H1 (cell line): ENCODE data around the gene IRS1. TPM values are rescaled to one million over a fixed set of nuclear protein-coding genes. Genes with fewer than 3 reads are reported as not detected.

Experiments
- CTCF ChIA-PET: fragments of 300-600 bp; sonication (Branson Sonifier 250); formaldehyde crosslinking; loops from one replicate; lab custom pipeline; 2021; ENCODE audit not compliant: partially characterized antibody; lab: Charles Lee
- POLR2A ChIA-PET: fragments of 300-600 bp; sonication (Branson Sonifier 250); formaldehyde crosslinking; loops from one replicate; lab custom pipeline; 2021; ENCODE audit warnings: inconsistent platforms; ENCODE audit not compliant: partially characterized antibody; lab: Charles Lee
- DNase-seq, 2 experiments: peaks; one replicate each; pipeline versions ENCODE4 v3.0.0 to v3.0.0-alpha.2; 2010 to 2022; ENCODE audit warnings: low spot score in 2 of 2, low read depth in 1 of 2, mixed read lengths in 1 of 2
- FAIRE-seq: peaks from 2 replicates; lab custom pipeline; 2011; peaks lifted over from hg19 to GRCh38; lab: Jason Lieb, UNC
- H2AFZ ChIP-seq: 2 replicates; pipeline ENCODE4 v1.8.1; 2012; ENCODE audit warnings: low read length, inconsistent platforms
- H2AK5ac ChIP-seq: 2 replicates; pipeline ENCODE4 v1.6.1; 2013; ENCODE audit warnings: low read depth, low read length
- H2BK120ac ChIP-seq: replicated peaks from 2 replicates; pipeline ENCODE3; 2013; ENCODE audit warnings: low read depth, low read length, inconsistent platforms
- H2BK12ac ChIP-seq: 2 replicates; pipeline ENCODE4 v1.6.1; 2013; ENCODE audit warnings: low read depth, low read length
- H2BK15ac ChIP-seq: 2 replicates; pipeline ENCODE4 v1.6.1; 2013; ENCODE audit warnings: low read length
- H2BK20ac ChIP-seq: 2 replicates; pipeline ENCODE4 v1.6.1; 2013; ENCODE audit warnings: low read length
- H2BK5ac ChIP-seq: 2 replicates; pipeline ENCODE4 v1.6.1; 2013; ENCODE audit warnings: low read depth, low read length
- H3K14ac ChIP-seq: 2 replicates; pipeline ENCODE4 v1.6.1; 2013; ENCODE audit warnings: inconsistent platforms; ENCODE audit not compliant: insufficient read length
- H3K18ac ChIP-seq: 2 replicates; pipeline ENCODE4 v1.6.1; 2013; ENCODE audit warnings: low read length; ENCODE audit errors: extremely low read depth
- H3K23ac ChIP-seq: 2 replicates; pipeline ENCODE4 v1.6.1; 2013; ENCODE audit warnings: inconsistent platforms; ENCODE audit not compliant: insufficient read length
- H3K23me2 ChIP-seq: 2 replicates; pipeline ENCODE4 v1.6.1; 2013; ENCODE audit warnings: low read depth, low read length
- H3K27ac ChIP-seq: 2 replicates; pipeline ENCODE4 v1.6.1; 2011; ENCODE audit warnings: low read depth, low read length, inconsistent platforms
- H3K27me3 ChIP-seq, 4 experiments: replicated peaks in 1 of 4; 1 replicate in 1 of 4; 2 replicates in 3 of 4; pipeline versions ENCODE4 v1.6.1 to v1.8.1; 2011 to 2013; ENCODE audit warnings: low read length in 3 of 4, mild to moderate bottlenecking in 3 of 4, inconsistent platforms in 2 of 4, mixed read lengths in 2 of 4, moderate library complexity in 1 of 4; ENCODE audit not compliant: control insufficient read depth in 3 of 4, insufficient read depth in 3 of 4; ENCODE audit errors: extremely low read depth in 1 of 4
- H3K36me3 ChIP-seq, 4 experiments: 2 replicates each; pipeline versions ENCODE4 v1.6.1 to v1.8.1; 2011 to 2013; ENCODE audit warnings: mild to moderate bottlenecking in 4 of 4, low read length in 3 of 4, moderate library complexity in 2 of 4, control low read depth in 1 of 4, inconsistent platforms in 1 of 4; ENCODE audit not compliant: insufficient read depth in 4 of 4, control insufficient read depth in 2 of 4
- H3K4ac ChIP-seq: replicated peaks from 2 replicates; pipeline ENCODE3; 2013; ENCODE audit warnings: low read length, low read depth, mixed read lengths, inconsistent platforms; ENCODE audit not compliant: insufficient read length
- H3K4me1 ChIP-seq, 4 experiments: replicated peaks in 1 of 4; 1 replicate in 1 of 4; 2 replicates in 3 of 4; pipeline versions ENCODE4 v1.6.1 to v1.8.1; 2011 to 2013; ENCODE audit warnings: low read length in 3 of 4, inconsistent platforms in 2 of 4, mixed read lengths in 1 of 4; ENCODE audit not compliant: insufficient read depth in 4 of 4, control insufficient read depth in 3 of 4
- H3K4me2 ChIP-seq, 2 experiments: 2 replicates each; pipeline versions ENCODE4 v1.6.1 to v1.8.1; 2011 to 2013; ENCODE audit warnings: low read depth in 2 of 2, low read length in 2 of 2, control low read depth in 1 of 2, inconsistent platforms in 1 of 2, mild to moderate bottlenecking in 1 of 2; ENCODE audit not compliant: insufficient read depth in 1 of 2
- H3K4me3 ChIP-seq, 4 experiments: fragments of 200-600, 300-600 bp in 1 of 4; sonication (generic), shearing (Covaris generic), sonication (Bioruptor Twin) in 1 of 4; 2 replicates each; pipeline versions ENCODE4 v1.5.1 to v1.8.1; 2011 to 2016; ENCODE audit warnings: low read length in 4 of 4, low read depth in 3 of 4, control low read depth in 2 of 4, inconsistent platforms in 2 of 4, mild to moderate bottlenecking in 2 of 4, mixed read lengths in 1 of 4, moderate library complexity in 1 of 4; ENCODE audit not compliant: insufficient read depth in 2 of 4; ENCODE audit errors: extremely low read depth in 1 of 4
- H3K56ac ChIP-seq: replicated peaks from 2 replicates; pipeline ENCODE3; 2013; ENCODE audit warnings: low read depth, mild to moderate bottlenecking, mixed read lengths, low read length, inconsistent platforms; ENCODE audit not compliant: insufficient read length
- H3K79me1 ChIP-seq: 2 replicates; pipeline ENCODE4 v1.6.1; 2013; ENCODE audit warnings: low read depth, low read length, control low read depth
- H3K79me2 ChIP-seq, 2 experiments: 2 replicates each; pipeline versions ENCODE4 v1.6.1 to v1.8.1; 2012 to 2013; ENCODE audit warnings: low read length in 2 of 2, mild to moderate bottlenecking in 2 of 2, inconsistent platforms in 1 of 2; ENCODE audit not compliant: insufficient read depth in 2 of 2, control insufficient read depth in 1 of 2
- H3K9ac ChIP-seq, 4 experiments: replicated peaks in 1 of 4; 1 replicate in 1 of 4; 2 replicates in 3 of 4; pipeline versions ENCODE4 v1.6.1 to v1.8.1; 2011 to 2013; ENCODE audit warnings: low read depth in 3 of 4, low read length in 3 of 4, control low read depth in 2 of 4, mild to moderate bottlenecking in 2 of 4, moderate library complexity in 2 of 4, inconsistent platforms in 1 of 4; ENCODE audit errors: extremely low read depth in 1 of 4
- H3K9me3 ChIP-seq, 2 experiments: 2 replicates each; pipeline versions ENCODE4 v1.6.1 to v1.8.1; 2012 to 2013; ENCODE audit warnings: mild to moderate bottlenecking in 2 of 2, moderate library complexity in 2 of 2, control low read depth in 1 of 2, inconsistent platforms in 1 of 2, low read depth in 1 of 2, low read length in 1 of 2, mixed read lengths in 1 of 2; ENCODE audit not compliant: insufficient read depth in 2 of 2
- H4K20me1 ChIP-seq, 2 experiments: replicated peaks in 1 of 2; 2 replicates each; pipeline versions ENCODE3 to v1.8.1; 2011 to 2013; ENCODE audit warnings: inconsistent platforms in 2 of 2, low read length in 2 of 2, mild to moderate bottlenecking in 1 of 2; ENCODE audit not compliant: insufficient read depth in 2 of 2, control insufficient read depth in 1 of 2
- H4K5ac ChIP-seq: 2 replicates; pipeline ENCODE4 v1.6.1; 2013; ENCODE audit warnings: low read length, low read depth, mixed read lengths, inconsistent platforms; ENCODE audit not compliant: insufficient read length
- H4K8ac ChIP-seq: 2 replicates; pipeline ENCODE4 v1.8.0; 2013; ENCODE audit warnings: mild to moderate bottlenecking, moderate library complexity, low read length, inconsistent platforms; ENCODE audit not compliant: insufficient read depth; ENCODE audit errors: extremely low read depth
- H4K91ac ChIP-seq: replicated peaks from 2 replicates; pipeline ENCODE3; 2013; ENCODE audit warnings: low read length, mixed read lengths, inconsistent platforms; ENCODE audit not compliant: insufficient read length
- BRCA1 ChIP-seq: IDR thresholded peaks from 2 replicates; pipeline ENCODE4 v1.6.1; 2012; ENCODE audit warnings: low read depth, low read length, improper control_type of control experiment
- CBX5 ChIP-seq: fragments of 300-800, 300-1000 bp; sonication (generic); IDR thresholded peaks from 2 replicates; pipeline ENCODE4 v1.7.1; 2016; ENCODE audit warnings: antibody characterized with exemption, low read length, low read depth
- CBX8 ChIP-seq: fragments of 300-800, 300-1000 bp; sonication (generic); IDR thresholded peaks from 2 replicates; pipeline ENCODE4 v1.7.1; 2016; ENCODE audit warnings: low read depth, low read length, borderline replicate concordance
- EGR1 ChIP-seq: IDR thresholded peaks from 2 replicates; pipeline ENCODE4 v1.6.1; 2011; ENCODE audit warnings: low read depth, low read length, borderline replicate concordance
- EP300 ChIP-seq, 2 experiments: IDR thresholded peaks; 1 replicate in 1 of 2; 2 replicates in 1 of 2; pipeline ENCODE4 v1.6.1; 2011 to 2012; ENCODE audit warnings: low read depth in 2 of 2, low read length in 2 of 2, mild to moderate bottlenecking in 2 of 2, borderline replicate concordance in 1 of 2, inconsistent platforms in 1 of 2, moderate library complexity in 1 of 2
- FOSL1 ChIP-seq: IDR thresholded peaks from 2 replicates; pipeline ENCODE4 v1.6.1; 2011; ENCODE audit warnings: mild to moderate bottlenecking, low read depth, low read length, moderate library complexity; ENCODE audit not compliant: insufficient read depth
- POLR2A ChIP-seq, 2 experiments: IDR thresholded peaks; 1 replicate in 1 of 2; 2 replicates in 1 of 2; pipeline ENCODE4 v1.6.1; 2011; ENCODE audit warnings: low read depth in 2 of 2, low read length in 2 of 2, mild to moderate bottlenecking in 2 of 2; ENCODE audit errors: control extremely low read depth in 1 of 2
- POLR2AphosphoS5 ChIP-seq: IDR thresholded peaks from 2 replicates; pipeline ENCODE4 v1.6.1; 2011; ENCODE audit warnings: low read depth, low read length
- RBBP5 ChIP-seq: IDR thresholded peaks from 2 replicates; pipeline ENCODE4 v1.7.1; 2012; ENCODE audit warnings: low read depth, mild to moderate bottlenecking, inconsistent platforms, low read length, moderate library complexity, borderline replicate concordance
- SAP30 ChIP-seq: fragments of 300-600 bp; sonication (generic); IDR thresholded peaks from 2 replicates; pipeline ENCODE4 v1.7.1; 2012; ENCODE audit warnings: low read length, moderate library complexity, mild to moderate bottlenecking, inconsistent platforms; ENCODE audit not compliant: insufficient read depth, insufficient replicate concordance
- SRF ChIP-seq: IDR thresholded peaks from 2 replicates; pipeline ENCODE4 v1.6.1; 2011; ENCODE audit warnings: mild to moderate bottlenecking, low read depth, low read length, moderate library complexity
- TAF1 ChIP-seq: IDR thresholded peaks from 2 replicates; pipeline ENCODE4 v1.6.1; 2011; ENCODE audit warnings: mild to moderate bottlenecking, low read depth, low read length
- TAF7 ChIP-seq: optimal IDR thresholded peaks from 2 replicates; pipeline ENCODE3; 2011; ENCODE audit warnings: low read depth, mild to moderate bottlenecking, inconsistent platforms, low read length, moderate library complexity, borderline replicate concordance
- TEAD4 ChIP-seq: IDR thresholded peaks from 2 replicates; pipeline ENCODE4 v1.6.1; 2012; ENCODE audit warnings: low read depth, low read length, inconsistent platforms, mixed read lengths
- WGBS, 2 experiments: shearing (Covaris generic) in 1 of 2; methylation state at CpG; one replicate each; pipeline versions ENCODE4 v1.1.6 to v1.1.7; 2013 to 2015; ENCODE audit warnings: low lambda C conversion rate in 2 of 2, mixed read lengths in 2 of 2, inconsistent platforms in 1 of 2, low coverage in 1 of 2, missing lambda C conversion rate in 1 of 2; ENCODE audit not compliant: insufficient replicate concordance in 2 of 2, insufficient coverage in 1 of 2, insufficient read length in 1 of 2; ENCODE audit errors: extremely low coverage in 1 of 2, missing lambda C conversion rate in 1 of 2; 5-methylcytosine and 5-hydroxymethylcytosine counted together
- polyA plus RNA-seq, 7 experiments: library from polyadenylated mRNA; depleted of rRNA in 3 of 7; stranded (reverse) in 5 of 7; unstranded in 2 of 7; fragments of >200 nt in 5 of 7; fragments of 200-250 nt in 2 of 7; gene quantifications; 1 replicate in 5 of 7; 2 replicates in 1 of 7; 4 replicates in 1 of 7; pipeline versions ENCODE4 v1.2.1 to v1.2.3, GENCODE V29; 2011 to 2013; ENCODE audit warnings: missing spikeins in 2 of 7, mixed read lengths in 2 of 7
- total RNA-seq: library from RNA; stranded (reverse); fragmentation: NEBNext Ultra II Directional; extraction: Animal tissue kit (Norgen Biotek cat#: 25700); gene quantifications from 2 replicates; pipeline ENCODE4 v1.2.1, GENCODE V29; 2021

IRS1 gene
- total and polyA plus RNA-seq, 2 of the 8 experiments (the other 6 are each of a cell fraction or from before 2014, with no cell fraction given), result 9.1 to 26.9 TPM

GRCh38 chr2:226690461-226691024, 109.1 kb downstream of the IRS1 start:
- no peak overlapping the region for H3K27ac ChIP-seq
- CTCF ChIA-PET, result interaction anchor here (0.7 to 1.5 kb wide), 4 partner anchors 9 to 720 kb away, joined by 3 to 4 read pairs (median 4); no protein-coding TSS in a partner anchor
- no peak overlapping the region for H3K4ac ChIP-seq
- no peak overlapping the region for H2BK20ac ChIP-seq
- H3K27me3 ChIP-seq, result no peaks in the 10 kb centered on the region
- peaks cover 0 to 2% (median 0%) of the 10 kb centered on the region in 4 experiments; a peak in 1 of 7 replicates for H3K4me1 ChIP-seq
- no peak for DNase-seq
- H3K4me3 ChIP-seq, result no peak overlapping the region
- no peak overlapping the region for H3K9ac ChIP-seq
- no peaks in the 10 kb centered on the region for H3K79me1 ChIP-seq
- no peak overlapping the region for H3K4me2 ChIP-seq
- no peak overlapping the region for H3K56ac ChIP-seq
- H2BK15ac ChIP-seq, result no peak overlapping the region
- no peak overlapping the region for H4K5ac ChIP-seq
- H3K79me2 ChIP-seq, result no peaks in the 10 kb centered on the region
- H3K14ac ChIP-seq, result no peak overlapping the region
- H2BK12ac ChIP-seq, result no peak overlapping the region
- no peak for FAIRE-seq
- POLR2A ChIA-PET, result no interaction called here
- H4K20me1 ChIP-seq, result no peaks in the 10 kb centered on the region
- H4K8ac ChIP-seq, result no peak overlapping the region
- no peaks in the 10 kb centered on the region for H3K9me3 ChIP-seq
- no peak overlapping the region for H2BK120ac ChIP-seq
- H3K36me3 ChIP-seq, result no peaks in the 10 kb centered on the region
- TF ChIP-seq POLR2A (IDR thresholded peaks at IDR 0.05; ENCODE audit: control extremely low read depth in 1 of 2, low read depth in 2 of 2, low read length in 2 of 2), result no peak
- TF ChIP-seq SAP30, result no peak
- no peak for TF ChIP-seq CBX8
- TF ChIP-seq POLR2AphosphoS5, result no peak
- no peak for TF ChIP-seq EGR1
- TF ChIP-seq RBBP5, result no peak
- TF ChIP-seq TAF7, result no peak
- TF ChIP-seq CBX5, result no peak
- no peak for TF ChIP-seq FOSL1
- TF ChIP-seq EP300 (IDR thresholded peaks at IDR 0.05; ENCODE audit: borderline replicate concordance in 1 of 2, low read depth in 2 of 2, low read length in 2 of 2), result no peak
- no peak for TF ChIP-seq SRF
- no peak for TF ChIP-seq BRCA1
- TF ChIP-seq TEAD4, result no peak
- no peak for TF ChIP-seq TAF1
- 89% methylated on average over 4 of the region's 4 CpGs; no CpG with 5 or more reads in 1 of the 2 experiments for WGBS, 2 experiments
- H3K23me2 ChIP-seq, result no peaks in the 10 kb centered on the region; the same call in 1 of the 2 replicates
- H3K18ac ChIP-seq, result no peak overlapping the region
- H4K91ac ChIP-seq, result no peak overlapping the region
- H2AK5ac ChIP-seq, result no peak overlapping the region
- no peak overlapping the region for H2BK5ac ChIP-seq
- no peak overlapping the region for H2AFZ ChIP-seq
- no peak overlapping the region for H3K23ac ChIP-seq
